Smooth muscle cell of the coronary artery (primary cell): ENCODE data around the gene SLC22A16. TPM values are rescaled to one million over a fixed set of nuclear protein-coding genes. Genes with fewer than 3 reads are reported as not detected.

ENCODE experiments used
- total RNA-seq: library from RNA; depleted of rRNA; stranded (reverse); fragments of >200 nt; gene quantifications from 2 replicates; pipeline ENCODE4 v1.2.3, GENCODE V29; 2014; ENCODE audit warnings: low replicate concordance

The SLC22A16 gene, protein sequence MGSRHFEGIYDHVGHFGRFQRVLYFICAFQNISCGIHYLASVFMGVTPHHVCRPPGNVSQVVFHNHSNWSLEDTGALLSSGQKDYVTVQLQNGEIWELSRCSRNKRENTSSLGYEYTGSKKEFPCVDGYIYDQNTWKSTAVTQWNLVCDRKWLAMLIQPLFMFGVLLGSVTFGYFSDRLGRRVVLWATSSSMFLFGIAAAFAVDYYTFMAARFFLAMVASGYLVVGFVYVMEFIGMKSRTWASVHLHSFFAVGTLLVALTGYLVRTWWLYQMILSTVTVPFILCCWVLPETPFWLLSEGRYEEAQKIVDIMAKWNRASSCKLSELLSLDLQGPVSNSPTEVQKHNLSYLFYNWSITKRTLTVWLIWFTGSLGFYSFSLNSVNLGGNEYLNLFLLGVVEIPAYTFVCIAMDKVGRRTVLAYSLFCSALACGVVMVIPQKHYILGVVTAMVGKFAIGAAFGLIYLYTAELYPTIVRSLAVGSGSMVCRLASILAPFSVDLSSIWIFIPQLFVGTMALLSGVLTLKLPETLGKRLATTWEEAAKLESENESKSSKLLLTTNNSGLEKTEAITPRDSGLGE
- total RNA-seq: not detected in 2 replicates

GRCh38 chr6:110476046-110476849 is at the start of gene SLC22A16:
Gene SLC22A16, minus strand, starts transcription at chr6:110476613. Its CDS starts 39 bp downstream, at chr6:110476574.

DNA sequence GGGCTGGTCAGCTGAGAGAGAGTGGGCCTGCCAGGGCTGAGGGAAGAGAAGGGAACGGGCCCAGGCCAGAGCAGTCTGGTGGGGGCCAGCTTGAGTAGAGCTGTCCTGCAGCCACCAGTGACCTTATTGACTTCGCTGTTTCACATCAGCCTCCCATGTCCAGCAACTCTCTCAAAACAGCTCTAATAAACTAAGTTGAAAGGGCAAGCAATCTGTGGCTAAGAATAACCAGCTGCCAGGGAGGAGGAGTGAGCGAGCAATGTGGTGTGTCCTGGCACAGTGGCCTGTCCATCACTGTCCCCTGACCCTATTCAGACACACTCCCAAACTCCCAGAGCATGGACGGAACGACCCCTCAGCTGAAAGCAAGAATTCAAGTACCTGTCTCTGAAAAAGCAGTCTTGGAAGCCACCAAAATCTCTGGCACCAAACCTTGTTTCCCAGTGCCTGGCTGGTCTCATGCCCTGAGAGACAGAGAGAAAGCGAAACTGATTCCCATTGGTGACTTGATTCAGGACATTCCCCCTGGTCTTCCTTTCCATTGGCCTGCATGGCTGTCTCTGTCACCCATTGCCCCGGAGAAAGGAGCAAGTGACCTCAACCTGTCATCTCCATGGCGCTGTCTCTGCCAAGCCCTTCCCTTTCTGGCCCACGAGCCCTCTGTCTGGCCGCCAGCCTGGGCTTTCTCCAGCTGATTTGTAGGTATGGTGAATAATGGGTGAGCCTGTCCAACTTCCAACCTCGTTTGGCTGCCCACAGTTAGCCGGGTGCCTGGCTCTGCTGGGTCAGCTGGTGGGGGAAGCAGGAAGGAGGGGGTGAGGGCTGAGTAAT is 61.1 kb downstream of the SLC22A16 start, which contains the start of gene DDO:
Gene DDO, minus strand, starts transcription at position 490 of the 831 bp plus-strand sequence. CDS start 2,113 bp downstream, outside the sequence.

Other genes with a start within 250 kb of the SLC22A16 start
- 0.38 and 0.59 TPM in 2 replicates for gene METTL24, start 118.3 kb downstream of the SLC22A16 start, total RNA-seq
- 1.3 and 1.7 TPM in 2 replicates for gene DDO, start 61.0 kb downstream of the SLC22A16 start, total RNA-seq